Thyroid gland (tissue), 4 donors: ENCODE data around the gene NECAB2.

Source experiments
- POLR2A ChIP-seq, 2 donors: fragments of 450-650 bp; IDR thresholded peaks; one replicate each; pipeline ENCODE4 v1.6.1; 2017; ENCODE audit warnings: antibody characterized with exemption in 2 of 2, mild to moderate bottlenecking in 2 of 2, moderate library complexity in 1 of 2
- TF ChIP-seq, protein P1 (sequence below), 6 experiments: fragments of 200-600 bp in 3 of 6; fragments of 450-650 bp in 3 of 6; sonication (generic) in 3 of 6; IDR thresholded peaks; one replicate each; pipeline ENCODE4 v1.5.1; 2016 to 2019; ENCODE audit warnings: antibody characterized with exemption in 6 of 6, mild to moderate bottlenecking in 2 of 6, inconsistent platforms in 1 of 6, moderate library complexity in 1 of 6

DNA sequence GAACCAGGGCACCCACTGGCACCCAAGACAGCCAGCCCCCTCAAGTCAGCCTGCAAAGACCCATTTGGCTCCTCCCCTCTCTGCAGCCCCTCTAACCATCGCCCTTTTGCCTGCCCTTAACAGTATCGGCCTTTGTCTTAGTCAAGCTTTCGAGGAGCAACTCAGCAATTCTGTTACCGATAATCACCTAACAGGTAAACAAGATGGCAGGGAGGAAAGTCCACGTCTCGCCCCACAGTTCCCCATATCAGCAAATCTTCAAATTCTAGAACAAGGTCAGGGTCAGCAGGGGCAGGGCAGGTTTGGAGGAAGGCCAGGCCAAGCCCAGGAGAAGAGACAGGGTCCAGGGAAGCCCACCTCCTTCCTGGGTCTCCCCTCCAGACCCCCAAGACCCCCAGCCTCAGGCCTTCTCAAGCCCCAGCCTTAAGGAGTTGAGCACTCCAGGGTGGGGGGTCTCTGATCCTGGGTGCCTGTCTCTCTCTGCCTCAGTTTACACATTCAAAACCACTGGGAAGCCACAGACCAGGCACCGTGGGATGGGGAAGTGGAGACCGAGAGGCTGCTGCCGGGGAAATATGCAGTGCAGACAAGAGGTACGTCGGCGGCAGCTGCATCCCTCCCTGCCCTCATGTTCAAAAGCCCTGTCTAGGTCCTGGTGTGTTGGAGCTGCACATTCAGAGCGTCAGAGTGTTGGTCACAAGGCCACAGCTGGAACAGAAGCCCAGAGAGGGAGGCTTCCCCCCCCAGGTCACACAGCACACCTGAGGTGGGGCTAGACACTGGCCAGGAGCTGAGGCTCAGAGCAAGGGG lies 18.9 kb upstream of the NECAB2 start:
- TF ChIP-seq, protein P1, sequence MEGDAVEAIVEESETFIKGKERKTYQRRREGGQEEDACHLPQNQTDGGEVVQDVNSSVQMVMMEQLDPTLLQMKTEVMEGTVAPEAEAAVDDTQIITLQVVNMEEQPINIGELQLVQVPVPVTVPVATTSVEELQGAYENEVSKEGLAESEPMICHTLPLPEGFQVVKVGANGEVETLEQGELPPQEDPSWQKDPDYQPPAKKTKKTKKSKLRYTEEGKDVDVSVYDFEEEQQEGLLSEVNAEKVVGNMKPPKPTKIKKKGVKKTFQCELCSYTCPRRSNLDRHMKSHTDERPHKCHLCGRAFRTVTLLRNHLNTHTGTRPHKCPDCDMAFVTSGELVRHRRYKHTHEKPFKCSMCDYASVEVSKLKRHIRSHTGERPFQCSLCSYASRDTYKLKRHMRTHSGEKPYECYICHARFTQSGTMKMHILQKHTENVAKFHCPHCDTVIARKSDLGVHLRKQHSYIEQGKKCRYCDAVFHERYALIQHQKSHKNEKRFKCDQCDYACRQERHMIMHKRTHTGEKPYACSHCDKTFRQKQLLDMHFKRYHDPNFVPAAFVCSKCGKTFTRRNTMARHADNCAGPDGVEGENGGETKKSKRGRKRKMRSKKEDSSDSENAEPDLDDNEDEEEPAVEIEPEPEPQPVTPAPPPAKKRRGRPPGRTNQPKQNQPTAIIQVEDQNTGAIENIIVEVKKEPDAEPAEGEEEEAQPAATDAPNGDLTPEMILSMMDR (IDR thresholded peaks at IDR 0.05), result no peak
- no peak for TF ChIP-seq POLR2A (IDR thresholded peaks at IDR 0.05)
